ENCODE data around the gene ATP5F1B.

DNA sequence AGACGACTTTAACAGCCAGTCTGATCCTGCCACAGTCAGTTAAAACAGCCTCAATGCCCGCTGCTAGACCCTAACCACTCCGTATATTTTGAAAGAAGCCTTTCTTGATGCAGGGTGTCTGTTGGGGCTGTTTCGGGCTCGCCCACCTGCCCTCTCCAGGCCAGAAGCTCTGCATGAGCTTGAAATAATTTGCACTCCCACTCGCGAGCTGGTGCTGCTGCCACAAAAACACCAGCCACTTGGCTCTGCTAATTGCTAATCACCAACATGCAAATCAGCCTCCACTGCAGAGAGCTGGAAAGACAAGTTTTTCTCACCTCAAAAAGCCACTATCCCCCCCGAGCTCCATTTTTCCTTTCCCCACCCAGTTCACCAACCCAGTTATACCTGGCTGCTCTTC, 31.2 kb downstream of the ATP5F1B start:
- TF ChIP-seq ZKSCAN1 (IDR thresholded peaks at IDR 0.05; ENCODE audit: low read depth, low read length) (no peak), HOXB6 (CRISPR knock-in tag; IDR thresholded peaks at IDR 0.05; ENCODE audit: borderline replicate concordance) (no peak), NRF1 (conservative IDR thresholded peaks at IDR 0.05 in 1 of 2, IDR thresholded peaks at IDR 0.05 in 1 of 2) (no peak), KDM4B (IDR thresholded peaks at IDR 0.05; ENCODE audit: borderline replicate concordance in 2 of 2, low read depth in 1 of 2) (no peak), POLR2A (conservative IDR thresholded peaks at IDR 0.05) (no peak), MBD1 (CRISPR knock-in tag; IDR thresholded peaks at IDR 0.05) (no peak), NR3C1 (CRISPR knock-in tag; IDR thresholded peaks at IDR 0.05) (no peak), ZNF778 (CRISPR knock-in tag; IDR thresholded peaks at IDR 0.05) (no peak), POLR2AphosphoS2 (IDR thresholded peaks at IDR 0.05; ENCODE audit: low read length) (no peak)
